ENCODE results near the gene HOXA5.

The HOXA5 gene

DNA sequence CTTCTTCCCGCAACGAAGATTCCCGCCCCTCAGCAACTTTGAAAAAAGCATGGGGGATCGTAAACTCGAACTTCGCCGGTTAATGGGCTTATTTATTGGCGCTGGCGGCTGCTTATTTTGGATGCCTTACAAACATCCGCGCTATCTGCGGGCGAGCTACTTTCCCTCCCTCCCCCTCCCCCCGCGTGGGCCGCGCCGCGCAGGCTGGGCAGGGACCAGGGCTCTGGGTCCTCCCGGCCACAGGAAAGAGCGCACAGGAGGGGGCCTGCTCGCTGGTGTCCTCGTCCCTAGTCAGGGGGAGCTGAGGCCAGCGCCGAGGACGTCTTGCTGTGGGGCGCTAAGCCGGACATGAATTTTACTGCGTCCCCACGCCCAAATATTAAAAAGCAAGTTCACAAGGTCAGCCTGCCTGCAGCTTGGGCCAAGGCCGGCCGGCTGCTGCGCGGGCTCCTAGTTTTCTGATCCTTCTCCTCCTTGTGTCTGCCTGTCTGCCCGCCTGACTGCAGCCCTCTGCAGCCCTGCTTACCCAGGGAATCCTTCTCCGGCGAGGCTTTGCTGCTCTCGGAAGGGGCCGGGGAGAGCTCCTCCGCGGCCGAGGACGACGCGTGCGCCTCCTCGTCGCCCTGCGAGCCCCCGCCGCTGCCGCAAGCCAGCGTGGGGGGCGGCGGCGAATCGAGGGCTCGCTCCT is 29.5 kb upstream of the HOXA5 start:
- Histone ChIP-seq H3K27me3 (ENCODE audit: insufficient read depth, poor library complexity, severe bottlenecking) (peaks cover 67% of the 10 kb centered on the region), H3K27ac (replicated peaks) (no peak overlapping the region), H3K4me3 (replicated peaks; ENCODE audit: insufficient read depth, low read length) (peak overlapping the region; percentile 40; the same call in 1 of the 2 replicates)
- TF ChIP-seq SPI1 (IDR thresholded peaks at IDR 0.05; ENCODE audit: borderline replicate concordance, low read depth): no peak
- TF ChIP-seq POLR2AphosphoS5 (IDR thresholded peaks at IDR 0.05; ENCODE audit: low read depth): no peak
- TF ChIP-seq, protein P1, sequence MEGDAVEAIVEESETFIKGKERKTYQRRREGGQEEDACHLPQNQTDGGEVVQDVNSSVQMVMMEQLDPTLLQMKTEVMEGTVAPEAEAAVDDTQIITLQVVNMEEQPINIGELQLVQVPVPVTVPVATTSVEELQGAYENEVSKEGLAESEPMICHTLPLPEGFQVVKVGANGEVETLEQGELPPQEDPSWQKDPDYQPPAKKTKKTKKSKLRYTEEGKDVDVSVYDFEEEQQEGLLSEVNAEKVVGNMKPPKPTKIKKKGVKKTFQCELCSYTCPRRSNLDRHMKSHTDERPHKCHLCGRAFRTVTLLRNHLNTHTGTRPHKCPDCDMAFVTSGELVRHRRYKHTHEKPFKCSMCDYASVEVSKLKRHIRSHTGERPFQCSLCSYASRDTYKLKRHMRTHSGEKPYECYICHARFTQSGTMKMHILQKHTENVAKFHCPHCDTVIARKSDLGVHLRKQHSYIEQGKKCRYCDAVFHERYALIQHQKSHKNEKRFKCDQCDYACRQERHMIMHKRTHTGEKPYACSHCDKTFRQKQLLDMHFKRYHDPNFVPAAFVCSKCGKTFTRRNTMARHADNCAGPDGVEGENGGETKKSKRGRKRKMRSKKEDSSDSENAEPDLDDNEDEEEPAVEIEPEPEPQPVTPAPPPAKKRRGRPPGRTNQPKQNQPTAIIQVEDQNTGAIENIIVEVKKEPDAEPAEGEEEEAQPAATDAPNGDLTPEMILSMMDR (IDR thresholded peaks at IDR 0.05; ENCODE audit: insufficient read depth, low read length): no peak
- TF ChIP-seq, protein P2, sequence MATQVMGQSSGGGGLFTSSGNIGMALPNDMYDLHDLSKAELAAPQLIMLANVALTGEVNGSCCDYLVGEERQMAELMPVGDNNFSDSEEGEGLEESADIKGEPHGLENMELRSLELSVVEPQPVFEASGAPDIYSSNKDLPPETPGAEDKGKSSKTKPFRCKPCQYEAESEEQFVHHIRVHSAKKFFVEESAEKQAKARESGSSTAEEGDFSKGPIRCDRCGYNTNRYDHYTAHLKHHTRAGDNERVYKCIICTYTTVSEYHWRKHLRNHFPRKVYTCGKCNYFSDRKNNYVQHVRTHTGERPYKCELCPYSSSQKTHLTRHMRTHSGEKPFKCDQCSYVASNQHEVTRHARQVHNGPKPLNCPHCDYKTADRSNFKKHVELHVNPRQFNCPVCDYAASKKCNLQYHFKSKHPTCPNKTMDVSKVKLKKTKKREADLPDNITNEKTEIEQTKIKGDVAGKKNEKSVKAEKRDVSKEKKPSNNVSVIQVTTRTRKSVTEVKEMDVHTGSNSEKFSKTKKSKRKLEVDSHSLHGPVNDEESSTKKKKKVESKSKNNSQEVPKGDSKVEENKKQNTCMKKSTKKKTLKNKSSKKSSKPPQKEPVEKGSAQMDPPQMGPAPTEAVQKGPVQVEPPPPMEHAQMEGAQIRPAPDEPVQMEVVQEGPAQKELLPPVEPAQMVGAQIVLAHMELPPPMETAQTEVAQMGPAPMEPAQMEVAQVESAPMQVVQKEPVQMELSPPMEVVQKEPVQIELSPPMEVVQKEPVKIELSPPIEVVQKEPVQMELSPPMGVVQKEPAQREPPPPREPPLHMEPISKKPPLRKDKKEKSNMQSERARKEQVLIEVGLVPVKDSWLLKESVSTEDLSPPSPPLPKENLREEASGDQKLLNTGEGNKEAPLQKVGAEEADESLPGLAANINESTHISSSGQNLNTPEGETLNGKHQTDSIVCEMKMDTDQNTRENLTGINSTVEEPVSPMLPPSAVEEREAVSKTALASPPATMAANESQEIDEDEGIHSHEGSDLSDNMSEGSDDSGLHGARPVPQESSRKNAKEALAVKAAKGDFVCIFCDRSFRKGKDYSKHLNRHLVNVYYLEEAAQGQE (IDR thresholded peaks at IDR 0.05; ENCODE audit: insufficient replicate concordance, low read depth): no peak
- DNase-seq (ENCODE audit: low read depth in 1 of 2, low spot score in 1 of 2): no peak

DNA sequence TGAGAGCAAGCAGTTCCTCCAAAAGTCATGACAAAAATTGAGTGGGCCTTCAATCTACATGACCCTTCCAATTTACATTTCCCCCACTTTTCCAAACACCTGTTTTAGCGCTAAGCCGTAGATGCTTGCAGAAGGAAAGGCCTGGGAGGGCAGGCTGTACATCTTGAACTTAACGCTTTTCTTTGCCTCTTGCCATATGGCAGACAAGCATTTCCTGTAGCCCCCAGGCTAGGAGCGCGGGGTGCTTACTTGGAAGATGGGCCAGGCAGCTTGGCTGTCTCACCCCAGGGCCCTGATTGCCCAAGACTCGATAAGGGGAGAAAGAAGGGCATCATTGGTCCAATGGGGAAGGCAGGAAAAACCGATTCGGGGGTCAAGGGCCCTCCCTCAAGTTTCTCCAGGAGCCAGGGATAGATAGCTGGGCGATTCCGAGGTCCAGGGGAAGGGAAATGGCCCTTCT is 28.9 kb upstream of the HOXA5 start:
- H3K27ac ChIP-seq (replicated peaks): no peak overlapping the region
- no peak overlapping the region for H3K4me3 ChIP-seq (replicated peaks; ENCODE audit: insufficient read depth, low read length)
- H3K27me3 ChIP-seq (ENCODE audit: insufficient read depth, poor library complexity, severe bottlenecking): peaks cover 71% of the 10 kb centered on the region
- TF ChIP-seq, protein P2 (IDR thresholded peaks at IDR 0.05; ENCODE audit: insufficient replicate concordance, low read depth): no peak
- DNase-seq (ENCODE audit: low read depth in 1 of 2, low spot score in 1 of 2): no peak

DNA sequence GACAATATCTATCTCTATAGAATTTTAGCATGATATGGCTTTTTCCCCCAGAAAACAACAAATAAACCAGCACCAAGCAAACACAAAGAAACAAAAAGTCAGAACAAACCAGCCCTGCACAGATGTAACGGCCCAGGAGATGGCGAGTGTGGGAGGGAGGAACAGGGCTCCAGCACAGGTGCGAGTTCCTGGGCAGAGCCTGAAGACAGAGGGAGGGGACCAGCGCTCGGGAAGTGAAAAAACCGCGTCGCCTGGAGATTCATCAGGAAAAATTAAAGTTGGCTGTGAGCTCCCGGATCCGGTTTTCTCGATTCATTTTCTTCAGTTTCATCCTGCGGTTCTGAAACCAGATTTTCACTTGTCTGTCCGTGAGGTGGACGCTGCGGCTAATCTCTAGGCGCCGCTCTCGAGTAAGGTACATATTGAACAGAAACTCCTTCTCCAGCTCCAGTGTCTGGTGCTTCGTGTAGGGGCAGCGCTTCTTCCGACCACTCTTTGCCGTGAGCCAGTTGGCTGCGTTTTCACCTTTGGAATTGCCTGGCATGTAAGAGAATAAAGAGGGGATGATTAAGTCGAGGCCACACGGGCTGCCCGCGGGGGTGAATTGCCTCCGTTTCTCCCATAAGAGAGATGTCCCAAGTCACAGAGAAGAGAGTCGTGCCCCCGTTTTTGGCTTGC is 28.3 kb upstream of the HOXA5 start:
- TF ChIP-seq, protein P1 (IDR thresholded peaks at IDR 0.05; ENCODE audit: insufficient read depth, low read length): no peak
- no peak for TF ChIP-seq SPI1 (IDR thresholded peaks at IDR 0.05; ENCODE audit: borderline replicate concordance, low read depth)
- no peak for TF ChIP-seq GABPA (IDR thresholded peaks at IDR 0.05; ENCODE audit: low read depth)
- TF ChIP-seq, protein P2 (IDR thresholded peaks at IDR 0.05; ENCODE audit: insufficient replicate concordance, low read depth): no peak
- TF ChIP-seq POLR2AphosphoS5 (IDR thresholded peaks at IDR 0.05; ENCODE audit: low read depth): no peak
- H3K4me3 ChIP-seq (replicated peaks; ENCODE audit: insufficient read depth, low read length): no peak overlapping the region
- H3K27ac ChIP-seq (replicated peaks): no peak overlapping the region
- peaks cover 77% of the 10 kb centered on the region for H3K27me3 ChIP-seq (ENCODE audit: insufficient read depth, poor library complexity, severe bottlenecking)
- DNase-seq (ENCODE audit: low read depth in 1 of 2, low spot score in 1 of 2): no peak

Measured in HL-60 (cell line).